SHP77 (cell line): ENCODE measurements around the gene RRP7A.
A peak's percentile ranks its signal among the peaks of the same experiment; 100 is the strongest.
"Not testable (repeated sequence)": the region's sequence is repeated elsewhere in the genome, so short reads cannot be mapped to it uniquely, and the experiment has no call there.

Source experiments
- DNase-seq, 2 experiments: peaks; one replicate each; lab custom pipeline; 2025; lab: John Stamatoyannopoulos, UW

RRP7A gene

GRCh38 chr22:42495533-42496141 is 24.0 kb downstream of the RRP7A start:
- peak in 1 of 2 experiments; percentile 12 for DNase-seq

DNA sequence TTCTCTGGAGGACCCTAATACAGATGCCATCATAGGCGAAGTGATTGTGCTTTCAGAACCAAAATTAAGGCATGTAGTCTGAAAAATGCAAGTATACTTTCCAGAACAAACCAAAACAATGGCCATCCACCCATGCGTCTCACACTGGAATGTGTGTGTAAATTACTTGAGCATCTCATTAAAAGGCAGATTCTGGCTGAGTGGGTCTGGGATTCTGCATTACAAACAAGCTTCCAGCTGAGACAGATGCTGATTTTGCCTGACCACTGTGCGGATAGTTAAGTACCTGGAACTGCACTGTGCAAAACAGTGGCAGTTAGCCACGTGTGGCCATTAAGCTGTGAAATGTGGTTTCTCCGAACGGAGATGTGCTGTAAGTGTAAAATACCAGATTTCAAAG is 26.2 kb downstream of the RRP7A start:
- DNase-seq, result no peak

- no peak for DNase-seq
Observed at GRCh38 chr22:42492323-42492690, 27.3 kb downstream of the RRP7A start.

- no peak for DNase-seq
Observed at GRCh38 chr22:42490243-42490832, 29.3 kb downstream of the RRP7A start.

- no peak for DNase-seq
Observed at GRCh38 chr22:42489000-42489399, 30.6 kb downstream of the RRP7A start.

DNA sequence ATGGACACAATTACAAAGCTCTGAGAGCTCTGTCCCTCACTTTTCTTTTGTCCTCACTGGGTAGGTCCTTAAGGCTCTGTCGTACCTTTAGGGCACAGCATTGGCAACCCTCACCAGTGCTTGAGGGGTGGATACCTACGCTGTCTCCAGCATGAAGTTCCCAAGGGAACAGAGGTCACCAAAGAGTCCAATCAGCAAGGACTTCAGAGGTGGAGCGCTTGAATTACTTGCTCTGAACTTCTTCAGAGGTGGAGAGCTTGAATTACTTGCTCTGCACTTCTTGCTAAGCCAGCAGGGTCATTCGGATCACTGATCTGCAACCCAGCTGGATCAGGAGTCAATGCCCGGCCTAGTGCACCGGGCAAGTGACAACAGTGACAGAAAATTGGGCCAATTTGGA is 35.1 kb downstream of the RRP7A start:
- no peak for DNase-seq

GRCh38 chr22:42483610-42484223 is 35.9 kb downstream of the RRP7A start:
- DNase-seq, result not testable (repeated sequence)

- no peak for DNase-seq
Observed at GRCh38 chr22:42475122-42475521, 44.5 kb downstream of the RRP7A start.

DNA sequence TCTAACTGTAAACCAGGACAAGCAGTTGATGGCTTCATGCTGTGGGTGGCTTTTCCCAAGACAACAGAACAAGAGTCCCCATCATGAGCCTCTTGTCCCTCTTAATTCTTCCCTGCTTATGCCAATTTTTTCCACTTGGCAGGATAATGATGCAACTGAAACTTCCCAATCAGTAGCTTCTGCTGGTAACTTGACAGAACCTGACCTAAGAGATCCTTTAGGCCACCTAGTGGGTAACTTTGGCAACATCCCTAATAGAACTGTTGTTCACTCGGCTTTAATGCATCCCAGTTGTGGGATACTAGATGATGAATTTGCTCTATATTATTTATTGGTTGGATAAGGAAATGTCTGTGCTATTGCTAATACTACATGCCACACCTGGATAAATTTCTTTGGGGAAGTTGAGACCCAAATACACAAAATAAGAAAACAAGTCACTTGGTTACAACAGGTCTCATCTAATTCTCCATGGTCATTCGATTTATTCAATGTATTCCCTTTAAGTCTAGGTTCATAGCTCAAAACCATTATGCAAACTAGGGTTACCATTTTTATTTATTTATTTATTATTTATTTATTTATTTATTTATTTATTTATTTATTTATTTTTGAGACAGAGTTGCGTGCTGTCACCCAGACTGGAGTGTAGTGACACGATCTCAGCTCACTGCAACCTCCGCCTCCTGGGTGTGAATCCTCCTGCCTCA is 46.0 kb downstream of the RRP7A start:
- peak; percentile 33 to 56 for DNase-seq

DNA sequence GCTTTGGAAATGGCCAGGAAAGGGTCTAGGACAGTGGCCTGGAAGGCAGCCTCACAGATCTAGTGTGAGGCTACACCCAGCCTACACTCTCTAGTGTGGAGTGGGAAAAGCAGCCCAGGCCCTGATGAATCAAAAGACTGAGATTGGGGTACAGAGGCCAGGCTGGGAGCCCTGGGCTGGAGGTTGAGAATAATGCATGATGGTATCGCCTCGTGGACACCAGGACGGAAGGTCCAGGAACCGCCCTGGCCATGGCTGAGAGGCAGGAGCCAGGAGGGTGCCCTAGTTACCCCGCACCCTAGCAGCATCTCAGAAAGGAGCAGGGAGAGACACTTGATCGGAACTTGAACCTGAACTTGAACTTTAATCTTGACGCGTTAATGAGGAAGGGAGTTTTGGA is 46.9 kb downstream of the RRP7A start:
- no peak for DNase-seq

DNA sequence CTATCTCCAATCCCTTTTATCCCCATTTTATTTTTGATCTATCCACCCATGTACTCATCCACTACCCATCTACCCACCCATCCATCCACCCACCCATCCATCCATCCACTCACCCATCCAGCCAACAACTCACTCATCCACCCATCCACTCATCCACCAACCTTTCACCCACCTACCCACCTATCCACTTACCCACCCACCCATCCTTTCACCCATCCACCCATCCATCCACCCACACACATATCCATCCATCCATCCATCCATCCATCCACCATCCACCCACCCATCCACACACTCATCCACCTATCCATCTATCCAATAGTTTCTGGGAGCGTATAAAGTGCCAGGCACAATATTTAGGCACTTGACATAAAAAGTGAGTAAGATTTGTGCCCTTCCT is 48.2 kb downstream of the RRP7A start:
- DNase-seq, result no peak

GRCh38 chr22:42470366-42471082 is 49.1 kb downstream of the RRP7A start:
- no peak for DNase-seq

DNA sequence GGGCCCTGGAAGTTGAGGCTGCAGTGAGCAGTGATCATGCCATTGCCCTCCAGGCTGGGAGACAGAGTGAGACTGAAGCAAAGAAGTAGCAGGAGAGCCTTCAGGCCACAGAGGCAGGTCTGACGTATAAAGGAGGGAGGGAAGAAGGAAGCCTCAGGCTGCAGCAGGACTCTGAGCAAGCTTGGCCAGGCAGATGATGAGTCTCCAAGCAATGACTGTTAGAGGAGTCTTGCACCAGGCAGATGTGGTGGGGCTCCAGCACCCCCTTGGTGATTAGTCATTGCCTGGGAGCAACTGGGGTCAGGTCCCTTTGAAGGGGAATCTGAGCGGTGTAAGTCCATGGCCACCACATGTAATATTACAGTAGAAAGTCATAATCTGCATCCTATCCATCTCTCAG is 50.8 kb downstream of the RRP7A start:
- DNase-seq, result no peak

DNA sequence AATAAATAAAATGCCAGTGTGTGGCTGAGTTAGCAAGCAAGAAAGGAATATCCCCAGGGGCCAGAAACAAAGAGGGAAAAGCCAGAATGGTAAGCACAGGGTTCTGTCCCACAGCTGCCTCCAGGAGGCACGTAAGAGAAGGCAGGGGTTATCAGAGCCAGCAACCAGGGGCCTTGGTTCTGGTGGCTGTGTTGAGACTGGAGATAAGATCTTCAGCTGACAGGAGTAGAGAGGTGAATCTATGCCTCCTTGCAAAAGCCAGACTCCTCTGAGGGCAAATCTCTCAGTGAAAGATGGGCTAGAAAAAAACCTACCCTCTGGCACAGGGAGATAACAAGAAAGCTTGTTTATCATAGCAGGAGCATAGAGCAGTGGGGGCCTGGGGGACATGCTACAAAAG is 57.6 kb downstream of the RRP7A start:
- DNase-seq, result no peak

GRCh38 chr22:42461511-42461910 is 58.1 kb downstream of the RRP7A start:
- DNase-seq, result peak; percentile 23 to 41
